OCI-LY3 (cell line): ENCODE results near the gene CXCL3.

Source experiments
- H2AFZ ChIP-seq: fragments of 200-600, 300-600 bp; shearing (Covaris generic); 2 replicates; pipeline ENCODE4 v1.6.0; 2014; ENCODE audit warnings: antibody characterized with exemption, low read depth, low read length
- H3K27ac ChIP-seq: fragments of 200-600, 300-600 bp; sonication (generic); 2 replicates; pipeline ENCODE4 v1.5.1; 2014; ENCODE audit warnings: mild to moderate bottlenecking, low read length, moderate library complexity, mixed read lengths
- H3K27me3 ChIP-seq: fragments of 200-600, 300-600 bp; sonication (generic); 2 replicates; pipeline ENCODE4 v1.6.1; 2014; ENCODE audit warnings: low read depth, low read length, mixed read lengths
- H3K36me3 ChIP-seq: fragments of 200-600, 300-600 bp; sonication (generic); replicated peaks from 2 replicates; pipeline ENCODE3; 2014; ENCODE audit warnings: low read depth, low read length, mixed read lengths
- H3K4me1 ChIP-seq: fragments of 300-600, 200-600 bp; sonication (generic); 2 replicates; pipeline ENCODE4 v1.6.1; 2014; ENCODE audit warnings: low read length, mixed read lengths
- H3K4me2 ChIP-seq: fragments of 200-600, 300-600 bp; sonication (generic); 2 replicates; pipeline ENCODE4 v1.6.1; 2014; ENCODE audit warnings: low read length, mixed read lengths
- H3K4me3 ChIP-seq: fragments of 300-600, 200-600 bp; sonication (generic); 2 replicates; pipeline ENCODE4 v1.5.1; 2014; ENCODE audit warnings: antibody characterized with exemption, mild to moderate bottlenecking, low read length, moderate library complexity
- H3K79me2 ChIP-seq: fragments of 300-600, 200-600 bp; shearing (Covaris generic); 2 replicates; pipeline ENCODE4 v1.6.1; 2014; ENCODE audit warnings: mild to moderate bottlenecking, low read length, mixed read lengths
- H3K9ac ChIP-seq: fragments of 300-600, 200-600 bp; shearing (Covaris generic); 2 replicates; pipeline ENCODE4 v1.6.0; 2014; ENCODE audit warnings: mild to moderate bottlenecking, low read length, moderate library complexity
- H3K9me3 ChIP-seq: fragments of 200-600, 300-600 bp; shearing (Covaris generic); 2 replicates; pipeline ENCODE4 v1.6.1; 2014; ENCODE audit warnings: low read length, mixed read lengths; ENCODE audit not compliant: insufficient read depth
- H4K20me1 ChIP-seq: fragments of 200-600, 300-600 bp; sonication (generic); 2 replicates; pipeline ENCODE4 v1.6.1; 2016; ENCODE audit warnings: low read length, mixed read lengths; ENCODE audit not compliant: insufficient read depth
- CTCF ChIP-seq: fragments of 200-600, 300-600 bp; sonication (generic); IDR thresholded peaks from 2 replicates; pipeline ENCODE4 v1.5.1; 2014; ENCODE audit warnings: antibody characterized with exemption, low read length, low read depth
- EZH2phosphoT487 ChIP-seq: fragments of 200-600 bp; shearing (Covaris generic); IDR thresholded peaks from 2 replicates; pipeline ENCODE4 v1.6.1; 2018; ENCODE audit warnings: antibody characterized with exemption, mixed run types, low read depth

CXCL3 gene

GRCh38 chr4:74013264-74013663 lies 25.2 kb downstream of the CXCL3 start:
- TF ChIP-seq EZH2phosphoT487 (no peak), CTCF (no peak)

GRCh38 chr4:74012130-74012529 lies 26.4 kb downstream of the CXCL3 start:
- H3K9me3 ChIP-seq = no peaks in the 10 kb centered on the region
- no peaks in the 10 kb centered on the region for H3K27me3 ChIP-seq
- no peak overlapping the region for H3K9ac ChIP-seq
- no peaks in the 10 kb centered on the region for H3K36me3 ChIP-seq
- H3K4me2 ChIP-seq = no peak overlapping the region
- no peaks in the 10 kb centered on the region for H3K79me2 ChIP-seq
- no peak for TF ChIP-seq EZH2phosphoT487
- no peak for TF ChIP-seq CTCF
- H3K4me1 ChIP-seq = 0 out of 2 replicates have a peak, but pooled peaks cover 3% of the 10 kb centered on the region
- no peak overlapping the region for H3K4me3 ChIP-seq
- H4K20me1 ChIP-seq = no peaks in the 10 kb centered on the region
- H2AFZ ChIP-seq = no peak overlapping the region
- no peak overlapping the region for H3K27ac ChIP-seq

More at GRCh38 chr4:74013264-74013663, 25.2 kb downstream of the CXCL3 start:
- H3K36me3 ChIP-seq = no peaks in the 10 kb centered on the region
- H3K9ac ChIP-seq = no peak overlapping the region
- no peak overlapping the region for H3K27ac ChIP-seq
- no peak overlapping the region for H3K4me2 ChIP-seq
- no peaks in the 10 kb centered on the region for H4K20me1 ChIP-seq
- H3K27me3 ChIP-seq = no peaks in the 10 kb centered on the region
- H3K79me2 ChIP-seq = no peaks in the 10 kb centered on the region
- 0 out of 2 replicates have a peak, but pooled peaks cover 3% of the 10 kb centered on the region for H3K4me1 ChIP-seq
- no peak overlapping the region for H3K4me3 ChIP-seq
- no peak overlapping the region for H2AFZ ChIP-seq
- H3K9me3 ChIP-seq = no peaks in the 10 kb centered on the region

- no peaks in the 10 kb centered on the region for H3K27me3 ChIP-seq
- H3K4me3 ChIP-seq = no peak overlapping the region
- no peaks in the 10 kb centered on the region for H3K4me1 ChIP-seq
- no peaks in the 10 kb centered on the region for H3K79me2 ChIP-seq
- no peaks in the 10 kb centered on the region for H3K9me3 ChIP-seq
- no peaks in the 10 kb centered on the region for H3K36me3 ChIP-seq
- H4K20me1 ChIP-seq = no peaks in the 10 kb centered on the region
- no peak overlapping the region for H2AFZ ChIP-seq
- no peak for TF ChIP-seq CTCF
- no peak for TF ChIP-seq EZH2phosphoT487
- H3K4me2 ChIP-seq = no peak overlapping the region
- no peak overlapping the region for H3K27ac ChIP-seq
- H3K9ac ChIP-seq = no peak overlapping the region
Observed at GRCh38 chr4:74009307-74009706, 29.2 kb downstream of the CXCL3 start.

GRCh38 chr4:74006009-74006476 lies 32.4 kb downstream of the CXCL3 start:
- H3K36me3 ChIP-seq = no peaks in the 10 kb centered on the region
- no peak overlapping the region for H3K4me3 ChIP-seq
- no peak overlapping the region for H3K4me2 ChIP-seq
- TF ChIP-seq CTCF (no peak), EZH2phosphoT487 (no peak)
- no peaks in the 10 kb centered on the region for H3K9me3 ChIP-seq
- H3K9ac ChIP-seq = no peak overlapping the region
- H3K4me1 ChIP-seq = no peaks in the 10 kb centered on the region
- H4K20me1 ChIP-seq = no peaks in the 10 kb centered on the region
- H3K27me3 ChIP-seq = no peaks in the 10 kb centered on the region
- H2AFZ ChIP-seq = no peak overlapping the region
- H3K27ac ChIP-seq = no peak overlapping the region
- no peaks in the 10 kb centered on the region for H3K79me2 ChIP-seq
